ENCODE data around the gene HIPK3.

Gene HIPK3

DNA sequence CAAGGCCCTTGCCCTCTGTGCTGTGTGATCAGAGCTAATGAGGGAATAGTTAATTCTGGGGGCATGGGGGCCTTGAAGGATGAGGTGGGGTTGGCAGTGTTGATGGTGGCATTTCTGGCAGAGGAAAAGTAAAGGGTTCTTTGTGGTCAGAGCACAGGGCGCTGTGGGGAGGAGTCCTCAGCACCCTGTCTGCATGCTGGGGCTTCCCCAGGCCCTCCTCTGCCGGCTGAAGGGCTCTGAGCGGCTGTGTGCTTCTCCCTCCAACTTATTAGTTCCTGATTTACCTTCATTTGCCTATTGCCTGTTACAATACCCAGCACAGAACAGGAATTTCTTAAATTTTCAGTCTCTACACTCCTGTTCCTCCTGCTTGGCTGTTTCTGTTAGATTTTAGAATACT, 122.8 kb downstream of the HIPK3 start:
- H3K27ac ChIP-seq: no peak overlapping the region
- no peaks in the 10 kb centered on the region for H3K36me3 ChIP-seq (ENCODE audit: insufficient read depth, low read length)
- H3K9ac ChIP-seq (ENCODE audit: insufficient read length): no peak overlapping the region
- TF ChIP-seq FOXP2 (optimal IDR thresholded peaks at IDR 0.05; ENCODE audit: control extremely low read depth, extremely low read length, insufficient read depth): no peak
- no peak for TF ChIP-seq EZH2 (IDR thresholded peaks at IDR 0.05)
- no peak for TF ChIP-seq POLR2AphosphoS5 (IDR thresholded peaks at IDR 0.05; ENCODE audit: borderline replicate concordance, low read depth, low read length)
- H3K4me3 ChIP-seq: no peak overlapping the region
- DNase-seq (ENCODE audit: low read depth, low spot score): no peak
- H3K9me3 ChIP-seq (ENCODE audit: low read depth, low read length): no peaks in the 10 kb centered on the region

DNA sequence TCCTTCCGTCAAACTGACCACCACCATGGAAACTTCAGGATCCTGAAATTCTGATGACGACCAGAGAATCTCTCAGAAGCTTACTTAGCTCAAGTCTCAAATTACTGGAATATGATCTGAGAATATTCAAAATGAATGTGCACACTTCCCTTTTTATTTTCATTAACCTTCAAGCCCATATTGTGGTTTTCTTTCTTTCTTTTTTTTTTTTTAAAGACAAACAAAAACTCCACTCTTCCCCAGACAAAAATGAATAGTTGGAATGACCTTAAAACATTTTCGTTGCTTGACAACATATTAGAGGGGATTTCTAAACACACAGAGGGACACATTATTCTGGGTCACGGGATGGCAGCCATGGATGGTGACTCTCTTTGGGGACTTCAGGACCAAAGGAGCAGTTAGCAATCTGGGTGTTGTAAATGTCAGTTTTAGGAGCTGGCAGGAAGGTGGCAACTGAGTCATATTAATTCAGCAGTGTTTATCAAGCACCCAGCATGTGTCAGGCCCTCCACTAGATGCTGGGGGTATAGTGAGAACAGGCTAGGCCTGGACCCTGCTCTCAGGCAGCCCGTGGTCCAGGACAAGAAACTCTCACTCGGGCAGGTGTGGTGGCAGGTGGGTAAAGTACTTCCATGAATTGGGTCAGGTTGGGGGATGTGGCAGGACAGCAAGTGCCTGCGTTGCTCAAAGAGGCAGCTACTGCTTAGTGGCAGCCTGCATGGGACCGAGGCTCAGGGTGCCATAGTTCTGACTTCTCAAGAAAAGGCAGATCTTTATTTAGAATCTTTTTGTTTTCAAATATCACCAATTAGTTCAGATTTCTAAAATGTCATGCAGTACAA, 126.1 kb downstream of the HIPK3 start:
- no peaks in the 10 kb centered on the region for H3K9me3 ChIP-seq (ENCODE audit: low read depth, low read length)
- no peak overlapping the region for H3K27ac ChIP-seq
- H3K9ac ChIP-seq (ENCODE audit: insufficient read length): no peak overlapping the region
- H3K4me3 ChIP-seq: no peak overlapping the region
- TF ChIP-seq POLR2AphosphoS5 (IDR thresholded peaks at IDR 0.05; ENCODE audit: borderline replicate concordance, low read depth, low read length): no peak
- no peak for TF ChIP-seq EZH2 (IDR thresholded peaks at IDR 0.05)
- no peak for TF ChIP-seq FOXP2 (optimal IDR thresholded peaks at IDR 0.05; ENCODE audit: control extremely low read depth, extremely low read length, insufficient read depth)
- no peak for DNase-seq (ENCODE audit: low read depth, low spot score)
- H3K36me3 ChIP-seq (ENCODE audit: insufficient read depth, low read length): no peaks in the 10 kb centered on the region

DNA sequence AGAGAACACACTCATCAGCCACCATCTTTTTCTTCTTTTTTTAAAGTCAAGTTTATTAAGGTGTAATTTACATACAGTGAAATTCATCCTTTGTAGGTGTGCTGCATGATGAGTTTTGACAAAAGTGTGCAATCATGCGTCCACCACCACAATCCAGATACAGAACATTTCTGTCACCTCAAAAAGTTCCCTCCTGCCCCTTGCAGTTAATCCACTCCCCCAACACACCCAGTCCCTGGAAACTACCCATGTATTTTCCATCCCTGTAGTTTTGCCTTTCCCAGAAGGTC, 126.7 kb downstream of the HIPK3 start:
- Histone ChIP-seq H3K36me3 (ENCODE audit: insufficient read depth, low read length) (no peaks in the 10 kb centered on the region), H3K9ac (ENCODE audit: insufficient read length) (no peak overlapping the region), H3K9me3 (ENCODE audit: low read depth, low read length) (no peaks in the 10 kb centered on the region), H3K4me3 (no peak overlapping the region), H3K27ac (no peak overlapping the region)
- TF ChIP-seq FOXP2 (optimal IDR thresholded peaks at IDR 0.05; ENCODE audit: control extremely low read depth, extremely low read length, insufficient read depth): no peak
- no peak for DNase-seq (ENCODE audit: low read depth, low spot score)

DNA sequence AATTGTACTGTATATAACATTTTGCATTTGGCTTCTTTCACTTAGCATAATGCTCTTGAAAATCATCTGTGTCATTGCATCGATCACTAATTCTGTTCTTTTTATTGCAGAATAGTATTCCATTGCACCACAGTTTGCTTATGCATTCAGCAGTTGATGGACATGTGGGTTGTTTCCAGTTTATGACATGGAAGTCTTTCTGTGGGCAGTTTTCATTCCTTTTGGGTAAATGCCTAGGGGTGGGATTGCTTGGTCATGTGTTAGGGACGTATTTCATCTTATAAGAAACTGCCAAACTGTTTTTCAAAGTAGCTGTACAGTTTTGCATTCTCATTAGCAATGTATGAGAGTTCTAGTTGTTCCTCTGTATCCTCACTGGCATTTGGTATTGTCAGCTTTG, 127.0 kb downstream of the HIPK3 start:
- no peak for DNase-seq (ENCODE audit: low read depth, low spot score)
- Histone ChIP-seq H3K9me3 (ENCODE audit: low read depth, low read length) (no peaks in the 10 kb centered on the region), H3K36me3 (ENCODE audit: insufficient read depth, low read length) (no peaks in the 10 kb centered on the region), H3K27ac (no peak overlapping the region), H3K4me3 (no peak overlapping the region), H3K9ac (ENCODE audit: insufficient read length) (no peak overlapping the region)
- no peak for TF ChIP-seq EZH2 (IDR thresholded peaks at IDR 0.05)

DNA sequence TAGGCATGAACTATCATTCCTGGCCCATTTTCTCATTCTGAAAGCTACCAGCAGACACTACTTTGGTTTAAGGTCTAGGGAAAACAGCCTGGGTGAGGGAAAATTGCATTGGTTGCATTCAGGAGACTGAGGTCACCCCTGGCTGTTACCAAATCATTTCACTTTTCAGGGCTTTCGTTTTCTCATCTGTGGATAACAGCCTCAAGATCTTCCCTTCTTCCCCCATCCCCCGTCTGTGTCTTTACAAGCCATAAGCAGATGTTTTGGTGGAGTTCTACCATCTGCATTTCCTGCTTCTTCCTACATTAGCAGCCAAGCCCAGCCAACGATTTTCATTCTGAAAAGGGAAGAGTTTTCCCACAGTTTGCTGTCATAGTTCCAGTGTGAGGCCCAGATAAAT, 130.4 kb downstream of the HIPK3 start:
- DNase-seq (ENCODE audit: low read depth, low spot score): no peak
- H3K9me3 ChIP-seq (ENCODE audit: low read depth, low read length): no peaks in the 10 kb centered on the region
- TF ChIP-seq EZH2 (IDR thresholded peaks at IDR 0.05) (no peak), FOXP2 (optimal IDR thresholded peaks at IDR 0.05; ENCODE audit: control extremely low read depth, extremely low read length, insufficient read depth) (no peak), POLR2AphosphoS5 (IDR thresholded peaks at IDR 0.05; ENCODE audit: borderline replicate concordance, low read depth, low read length) (no peak)
- no peaks in the 10 kb centered on the region for H3K36me3 ChIP-seq (ENCODE audit: insufficient read depth, low read length)
- no peak overlapping the region for H3K9ac ChIP-seq (ENCODE audit: insufficient read length)
- no peak overlapping the region for H3K27ac ChIP-seq
- no peak overlapping the region for H3K4me3 ChIP-seq

DNA sequence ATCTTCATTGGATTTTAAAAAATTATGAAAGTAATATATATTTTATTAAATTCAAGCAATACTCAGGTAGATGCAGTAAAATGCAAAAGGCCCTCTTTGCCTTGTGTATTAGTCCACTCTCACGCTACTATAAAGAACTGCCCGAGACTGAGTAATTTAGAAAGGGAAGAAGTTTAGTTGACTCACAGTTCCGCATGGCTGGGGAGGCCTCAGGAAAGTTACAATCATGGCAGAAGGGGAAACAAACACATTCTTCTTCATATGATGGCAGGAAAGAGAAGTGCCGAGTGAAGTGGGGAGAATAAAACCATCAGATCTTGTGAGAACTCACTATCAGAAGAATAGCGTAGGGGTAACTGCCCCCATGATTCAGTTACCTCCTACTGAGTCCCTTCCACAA, 130.8 kb downstream of the HIPK3 start:
- DNase-seq (ENCODE audit: low read depth, low spot score): no peak
- H3K27ac ChIP-seq: no peak overlapping the region
- H3K9me3 ChIP-seq (ENCODE audit: low read depth, low read length): no peaks in the 10 kb centered on the region
- TF ChIP-seq POLR2AphosphoS5 (IDR thresholded peaks at IDR 0.05; ENCODE audit: borderline replicate concordance, low read depth, low read length): no peak
- no peak for TF ChIP-seq EZH2 (IDR thresholded peaks at IDR 0.05)
- no peak for TF ChIP-seq FOXP2 (optimal IDR thresholded peaks at IDR 0.05; ENCODE audit: control extremely low read depth, extremely low read length, insufficient read depth)
- H3K9ac ChIP-seq (ENCODE audit: insufficient read length): no peak overlapping the region
- no peak overlapping the region for H3K4me3 ChIP-seq
- H3K36me3 ChIP-seq (ENCODE audit: insufficient read depth, low read length): no peaks in the 10 kb centered on the region

DNA sequence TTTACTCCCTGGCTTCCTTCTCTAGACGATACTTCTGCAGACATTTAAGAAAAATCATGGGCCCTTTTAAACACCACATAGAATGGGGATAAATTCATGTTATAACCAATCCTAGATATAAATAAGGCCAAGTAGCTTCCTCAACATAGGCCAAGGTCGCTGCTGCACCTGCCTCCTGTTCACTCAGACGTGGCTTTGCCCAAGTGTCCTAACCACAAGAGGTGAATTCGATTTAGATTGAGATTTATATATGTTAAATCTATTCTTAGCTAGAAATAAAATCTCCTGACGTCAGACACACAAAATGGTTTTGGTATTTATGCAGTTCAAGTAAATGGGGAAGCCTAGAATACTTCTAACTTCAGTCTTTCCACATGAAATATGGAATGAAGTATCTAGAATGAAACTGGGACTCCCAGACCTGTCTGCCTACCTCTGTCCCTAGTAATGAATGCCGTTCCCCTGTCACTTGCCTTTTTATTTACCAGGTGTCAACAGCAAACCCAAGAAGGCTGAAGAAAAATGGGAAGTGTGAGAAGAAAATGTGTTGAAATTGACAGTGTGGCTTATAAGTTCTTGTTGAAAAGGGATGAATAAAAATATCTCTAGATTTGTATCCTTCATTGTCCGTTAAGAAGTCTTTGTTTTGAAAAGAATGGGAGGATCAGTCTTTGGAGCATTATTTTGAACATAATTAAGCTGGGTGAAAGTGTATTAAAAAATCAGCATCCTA, 131.8 kb downstream of the HIPK3 start:
- Histone ChIP-seq H3K9ac (ENCODE audit: insufficient read length) (no peak overlapping the region), H3K4me3 (no peak overlapping the region), H3K27ac (no peak overlapping the region), H3K36me3 (ENCODE audit: insufficient read depth, low read length) (no peaks in the 10 kb centered on the region), H3K9me3 (ENCODE audit: low read depth, low read length) (no peaks in the 10 kb centered on the region)
- TF ChIP-seq EZH2 (IDR thresholded peaks at IDR 0.05): no peak
- no peak for TF ChIP-seq POLR2AphosphoS5 (IDR thresholded peaks at IDR 0.05; ENCODE audit: borderline replicate concordance, low read depth, low read length)
- no peak for TF ChIP-seq FOXP2 (optimal IDR thresholded peaks at IDR 0.05; ENCODE audit: control extremely low read depth, extremely low read length, insufficient read depth)
- DNase-seq (ENCODE audit: low read depth, low spot score): no peak

DNA sequence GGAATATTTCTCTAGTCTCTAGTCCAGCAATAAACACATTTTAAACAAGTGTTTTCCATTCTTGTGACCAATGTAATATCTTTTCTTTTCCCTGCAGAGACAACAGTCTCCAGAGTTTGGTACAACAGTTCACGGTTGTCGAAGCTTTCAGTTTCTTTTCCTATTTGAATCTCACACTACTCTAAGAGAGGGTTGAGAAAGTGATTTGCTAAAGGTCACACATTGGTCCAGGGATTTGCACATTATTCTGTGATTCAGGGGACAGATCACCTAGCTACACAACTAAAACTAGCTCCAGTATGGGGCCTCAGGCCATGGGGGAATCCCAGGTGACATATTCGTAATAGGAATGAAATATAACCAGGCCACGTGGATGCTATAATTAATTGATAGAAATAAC, 132.5 kb downstream of the HIPK3 start:
- Histone ChIP-seq H3K9me3 (ENCODE audit: low read depth, low read length) (no peaks in the 10 kb centered on the region), H3K4me3 (no peak overlapping the region), H3K36me3 (ENCODE audit: insufficient read depth, low read length) (no peaks in the 10 kb centered on the region), H3K27ac (no peak overlapping the region), H3K9ac (ENCODE audit: insufficient read length) (no peak overlapping the region)
- TF ChIP-seq POLR2AphosphoS5 (IDR thresholded peaks at IDR 0.05; ENCODE audit: borderline replicate concordance, low read depth, low read length) (no peak), FOXP2 (optimal IDR thresholded peaks at IDR 0.05; ENCODE audit: control extremely low read depth, extremely low read length, insufficient read depth) (no peak), EZH2 (IDR thresholded peaks at IDR 0.05) (no peak)
- DNase-seq (ENCODE audit: low read depth, low spot score): no peak
